ENCODE results near the gene RARB. TPM values are rescaled to one million over a fixed set of nuclear protein-coding genes. Genes with fewer than 3 reads are reported as not detected.

RARB gene
- total and polyA plus RNA-seq, 10 donors, result 1.5 to 13.0 (median 7.5) TPM

GRCh38 chr3:25483456-25483855 lies 55.4 kb downstream of the RARB start:
- no peak for DNase-seq
- no peak for TF ChIP-seq CTCF (IDR thresholded peaks at IDR 0.05 in 8 of 11, conservative IDR thresholded peaks at IDR 0.05 in 3 of 11)
- no peak for TF ChIP-seq POLR2AphosphoS5 (IDR thresholded peaks at IDR 0.05)
- no peak for TF ChIP-seq POLR2A (IDR thresholded peaks at IDR 0.05)

GRCh38 chr3:25485673-25486072 lies 57.6 kb downstream of the RARB start:
- Histone ChIP-seq H3K36me3 (no peaks in the 10 kb centered on the region), H3K4me3 (no peak overlapping the region), H3K27ac (no peak overlapping the region), H3K9me3 (peaks cover 0 to under 1% (median 0%) of the 10 kb centered on the region in 8 donors), H3K4me1 (peaks cover 0 to 6% (median 0%) of the 10 kb centered on the region in 6 donors), H3K27me3 (replicated peaks in 1 of 7) (no peaks in the 10 kb centered on the region)
- 65 to 82% (median 74%) methylated on average over 3 of the region's 3 CpGs for WGBS, 5 donors
- no peak for DNase-seq
- intact Hi-C loops (cut with DNase I; ENCODE audit: low total_unique reads), result no loop called here
- TF ChIP-seq POLR2AphosphoS5 (IDR thresholded peaks at IDR 0.05), result no peak

More at GRCh38 chr3:25483456-25483855, 55.4 kb downstream of the RARB start:
- no peaks in the 10 kb centered on the region for H3K36me3 ChIP-seq
- H3K4me3 ChIP-seq, result no peak overlapping the region
- intact Hi-C loops (cut with DNase I; ENCODE audit: low total_unique reads), result no loop called here
- no peak overlapping the region for H3K27ac ChIP-seq
- peaks cover 0 to 16% (median 3%) of the 10 kb centered on the region in 6 donors for H3K4me1 ChIP-seq
- WGBS, 5 donors, result 84 to 90% (median 87%) methylated on average over 1 of the region's 1 CpG
- no peaks in the 10 kb centered on the region for H3K27me3 ChIP-seq (replicated peaks in 1 of 7)
- no peaks in the 10 kb centered on the region for H3K9me3 ChIP-seq

- Histone ChIP-seq H3K4me3 (no peak overlapping the region), H3K27ac (no peak overlapping the region), H3K27me3 (replicated peaks in 1 of 7) (no peaks in the 10 kb centered on the region), H3K36me3 (no peaks in the 10 kb centered on the region), H3K4me1 (no peaks in the 10 kb centered on the region), H3K9me3 (peaks cover 0 to 11% (median under 1%) of the 10 kb centered on the region in 8 donors)
- TF ChIP-seq POLR2A (IDR thresholded peaks at IDR 0.05), result no peak
- TF ChIP-seq POLR2AphosphoS5 (IDR thresholded peaks at IDR 0.05), result no peak
- no peak for TF ChIP-seq CTCF (IDR thresholded peaks at IDR 0.05 in 8 of 11, conservative IDR thresholded peaks at IDR 0.05 in 3 of 11)
- intact Hi-C loops (cut with DNase I; ENCODE audit: low total_unique reads), result no loop called here
- DNase-seq, result no peak
- WGBS, 5 donors, result 72 to 89% (median 78%) methylated on average over 6 of the region's 6 CpGs
Observed at GRCh38 chr3:25486932-25487331, 58.9 kb downstream of the RARB start.

GRCh38 chr3:25489858-25490593 lies 62.0 kb downstream of the RARB start:
- H3K27ac ChIP-seq, result no peak overlapping the region
- no peak overlapping the region for H3K4me3 ChIP-seq
- no peaks in the 10 kb centered on the region for H3K36me3 ChIP-seq
- TF ChIP-seq CTCF (IDR thresholded peaks at IDR 0.05 in 8 of 11, conservative IDR thresholded peaks at IDR 0.05 in 3 of 11) (no peak), POLR2A (IDR thresholded peaks at IDR 0.05) (no peak), POLR2AphosphoS5 (IDR thresholded peaks at IDR 0.05) (no peak)
- no peaks in the 10 kb centered on the region for H3K4me1 ChIP-seq
- 68 to 80% (median 75%) methylated on average over 7 of the region's 7 CpGs for WGBS, 5 donors
- intact Hi-C loops (cut with DNase I; ENCODE audit: low total_unique reads), result no loop called here
- no peak for DNase-seq
- H3K9me3 ChIP-seq, result peaks cover 0 to 42% (median 30%) of the 10 kb centered on the region in 8 donors
- H3K27me3 ChIP-seq (replicated peaks in 1 of 7), result no peaks in the 10 kb centered on the region
